GM23338 (cell line): Measurements from ENCODE around the gene PRR35. TPM values are rescaled to one million over a fixed set of nuclear protein-coding genes. Genes with fewer than 3 reads are reported as not detected.

Experiments used
- ATAC-seq: fragments of 200-7000 bp; cut with Tn5 transposase; 3 replicates; pipeline ENCODE4 v1.9.1; 2020
- DNase-seq: peaks from one replicate; pipeline ENCODE4 v3.0.0-alpha.2; 2015; ENCODE audit warnings: low spot score
- H2AFZ ChIP-seq: fragments of 200-600 bp; sonication (generic); 2 replicates; pipeline ENCODE4 v1.8.0; 2016; ENCODE audit warnings: antibody characterized with exemption, mild to moderate bottlenecking, moderate library complexity
- H3F3A ChIP-seq: fragments of 200-600 bp; sonication (generic); replicated peaks from 2 replicates; pipeline ENCODE4 v1.8.0; 2017; ENCODE audit warnings: antibody characterized with exemption, mixed run types, low read depth
- H3K27ac ChIP-seq: fragments of 200-600 bp; sonication (generic); 2 replicates; pipeline ENCODE4 v1.6.1; 2016; ENCODE audit warnings: low read depth
- H3K27me3 ChIP-seq: fragments of 200-600 bp; sonication (generic); 2 replicates; pipeline ENCODE4 v1.8.0; 2016; ENCODE audit warnings: mild to moderate bottlenecking, mixed run types, moderate library complexity; ENCODE audit not compliant: insufficient read depth
- H3K36me3 ChIP-seq: fragments of 200-600 bp; sonication (generic); 2 replicates; pipeline ENCODE4 v1.8.0; 2016; ENCODE audit warnings: mild to moderate bottlenecking; ENCODE audit not compliant: insufficient read depth
- H3K4me1 ChIP-seq: fragments of 200-600 bp; sonication (generic); 2 replicates; pipeline ENCODE4 v1.8.0; 2016; ENCODE audit warnings: mild to moderate bottlenecking, moderate library complexity; ENCODE audit not compliant: insufficient read depth
- H3K4me2 ChIP-seq: fragments of 200-600 bp; sonication (generic); 2 replicates; pipeline ENCODE4 v1.7.1; 2017; ENCODE audit warnings: mixed run types
- H3K4me3 ChIP-seq: fragments of 200-600 bp; sonication (generic); 2 replicates; pipeline ENCODE4 v1.6.1; 2016; ENCODE audit warnings: mixed run types
- H3K79me2 ChIP-seq: fragments of 200-600 bp; sonication (generic); replicated peaks from 2 replicates; pipeline ENCODE4 v1.8.0; 2017; ENCODE audit warnings: mild to moderate bottlenecking; ENCODE audit not compliant: insufficient read depth
- H3K9me2 ChIP-seq: fragments of 200-600 bp; sonication (generic); 2 replicates; pipeline ENCODE4 v1.8.0; 2017; ENCODE audit not compliant: insufficient read depth
- H4K20me1 ChIP-seq: fragments of 200-600 bp; sonication (generic); replicated peaks from 2 replicates; pipeline ENCODE4 v1.8.0; 2017; ENCODE audit warnings: mild to moderate bottlenecking; ENCODE audit not compliant: insufficient read depth
- H3K27ac Mint-ChIP-seq: 2 replicates; pipeline ENCODE4 v1.8.0; 2020; ENCODE audit warnings: inconsistent platforms, mild to moderate bottlenecking, moderate library complexity, mixed read lengths
- H3K27me3 Mint-ChIP-seq: 3 replicates; pipeline ENCODE4 v1.8.0; 2022; ENCODE audit warnings: low read depth, mild to moderate bottlenecking, moderate library complexity, mixed read lengths, inconsistent platforms; ENCODE audit not compliant: insufficient read depth, poor library complexity
- H3K36me3 Mint-ChIP-seq: 3 replicates; pipeline ENCODE4 v1.8.0; 2021; ENCODE audit warnings: low read depth, mild to moderate bottlenecking, inconsistent platforms, moderate library complexity, mixed read lengths
- H3K4me1 Mint-ChIP-seq: 3 replicates; pipeline ENCODE4 v1.8.0; 2020; ENCODE audit warnings: mild to moderate bottlenecking, inconsistent platforms, mixed read lengths
- H3K4me3 Mint-ChIP-seq: 3 replicates; pipeline ENCODE4 v1.8.0; 2021; ENCODE audit warnings: moderate library complexity, mild to moderate bottlenecking, inconsistent platforms, mixed read lengths
- H3K9me3 Mint-ChIP-seq: 3 replicates; pipeline ENCODE4 v1.8.0; 2020; ENCODE audit warnings: moderate library complexity, mild to moderate bottlenecking, inconsistent platforms, mixed read lengths
- CREB1 ChIP-seq: fragments of 250-450 bp; sonication (Bioruptor Pico); IDR thresholded peaks from 2 replicates; pipeline ENCODE4 v1.5.0; 2020; ENCODE audit warnings: low read depth, mild to moderate bottlenecking, moderate library complexity
- CTCF ChIP-seq, 2 experiments: fragments of 200-600 bp in 1 of 2; sonication (generic) in 1 of 2; conservative IDR thresholded peaks; 2 replicates each; pipeline versions ENCODE4 v1.5.1 to v1.6.1; 2016 to 2017; ENCODE audit warnings: antibody characterized with exemption in 2 of 2, low read depth in 2 of 2, mild to moderate bottlenecking in 2 of 2, moderate library complexity in 1 of 2
- EZH2 ChIP-seq: fragments of 200-600 bp; sonication (generic); IDR thresholded peaks from one replicate; pipeline ENCODE4 v1.8.0; 2017; ENCODE audit warnings: antibody characterized with exemption, mild to moderate bottlenecking, low read depth; ENCODE audit not compliant: unreplicated experiment
- EZH2phosphoT487 ChIP-seq: fragments of 200-600 bp; sonication (generic); IDR thresholded peaks from one replicate; pipeline ENCODE4 v1.8.1; 2018; ENCODE audit warnings: antibody characterized with exemption; ENCODE audit not compliant: unreplicated experiment
- JUNB ChIP-seq: IDR thresholded peaks from one replicate; pipeline ENCODE4 v1.6.1; 2016; ENCODE audit warnings: antibody characterized with exemption; ENCODE audit not compliant: unreplicated experiment
- NANOG ChIP-seq: IDR thresholded peaks from 2 replicates; pipeline ENCODE4 v1.6.1; 2016; ENCODE audit warnings: antibody characterized with exemption, borderline replicate concordance
- POLR2AphosphoS5 ChIP-seq: IDR thresholded peaks from 2 replicates; pipeline ENCODE4 v1.6.1; 2016; ENCODE audit warnings: antibody characterized with exemption, low read depth
- REST ChIP-seq: IDR thresholded peaks from one replicate; pipeline ENCODE4 v1.6.1; 2018; ENCODE audit warnings: antibody characterized with exemption; ENCODE audit not compliant: unreplicated experiment
- STAT1 ChIP-seq: IDR thresholded peaks from one replicate; pipeline ENCODE4 v1.6.1; 2016; ENCODE audit warnings: antibody characterized with exemption; ENCODE audit not compliant: unreplicated experiment
- ZNF331 ChIP-seq: fragments of 250-450 bp; sonication (Bioruptor Pico); IDR thresholded peaks from 2 replicates; pipeline ENCODE4 v1.5.0; 2020; ENCODE audit warnings: low read depth, mild to moderate bottlenecking, moderate library complexity
- polyA plus RNA-seq: library from polyadenylated mRNA; unstranded; fragments of >200 nt; fragmentation: Nextera tagmentation; extraction: Ambion mirVana; gene quantifications from 2 replicates; pipeline ENCODE4 v1.2.1, GENCODE V29; 2016
- total RNA-seq: library from RNA; depleted of rRNA; stranded (reverse); fragments of >200 nt; shearing (Covaris generic); gene quantifications from 2 replicates; pipeline ENCODE4 v1.2.3, GENCODE V29; 2014
- TF ChIP-seq, protein P1 (sequence below): IDR thresholded peaks from 2 replicates; pipeline ENCODE4 v1.6.1; 2016; ENCODE audit warnings: antibody characterized with exemption

PRR35 gene
- total and polyA plus RNA-seq, 2 experiments from 2014 or later, result 0.32 to 1.4 TPM

GRCh38 chr16:515939-516226 is 44.3 kb upstream of the PRR35 start (continued):
- TF ChIP-seq CTCF (conservative IDR thresholded peaks at IDR 0.05; ENCODE audit: low read depth in 2 of 2) (no peak), POLR2AphosphoS5 (no peak), ZNF331 (no peak), NANOG (no peak), REST (no peak), EZH2 (no peak), STAT1 (no peak), JUNB (no peak), EZH2phosphoT487 (no peak)
- TF ChIP-seq, protein P1, sequence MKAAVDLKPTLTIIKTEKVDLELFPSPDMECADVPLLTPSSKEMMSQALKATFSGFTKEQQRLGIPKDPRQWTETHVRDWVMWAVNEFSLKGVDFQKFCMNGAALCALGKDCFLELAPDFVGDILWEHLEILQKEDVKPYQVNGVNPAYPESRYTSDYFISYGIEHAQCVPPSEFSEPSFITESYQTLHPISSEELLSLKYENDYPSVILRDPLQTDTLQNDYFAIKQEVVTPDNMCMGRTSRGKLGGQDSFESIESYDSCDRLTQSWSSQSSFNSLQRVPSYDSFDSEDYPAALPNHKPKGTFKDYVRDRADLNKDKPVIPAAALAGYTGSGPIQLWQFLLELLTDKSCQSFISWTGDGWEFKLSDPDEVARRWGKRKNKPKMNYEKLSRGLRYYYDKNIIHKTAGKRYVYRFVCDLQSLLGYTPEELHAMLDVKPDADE, result no peak

GRCh38 chr16:516301-516700 is 43.9 kb upstream of the PRR35 start:
- Mint-ChIP-seq H3K27me3 (peaks cover 12% of the 10 kb centered on the region), H3K4me3 (no peak overlapping the region), H3K27ac (no peak overlapping the region), H3K9me3 (no peaks in the 10 kb centered on the region), H3K4me1 (no peaks in the 10 kb centered on the region), H3K36me3 (peaks cover 14% of the 10 kb centered on the region)
- Histone ChIP-seq H3K9me2 (no peaks in the 10 kb centered on the region), H3K4me3 (no peak overlapping the region), H3K79me2 (no peaks in the 10 kb centered on the region), H3K27ac (no peak overlapping the region), H3K4me2 (no peak overlapping the region), H4K20me1 (no peaks in the 10 kb centered on the region), H3K27me3 (no peaks in the 10 kb centered on the region), H3F3A (no peaks in the 10 kb centered on the region), H3K36me3 (no peaks in the 10 kb centered on the region), H3K4me1 (no peaks in the 10 kb centered on the region), H2AFZ (no peak overlapping the region)
- TF ChIP-seq CREB1 (CRISPR knock-in tag) (no peak), REST (no peak)
- no peak for ATAC-seq
- DNase-seq, result no peak
